ENCODE measurements around the gene SETD3.

The SETD3 gene

DNA sequence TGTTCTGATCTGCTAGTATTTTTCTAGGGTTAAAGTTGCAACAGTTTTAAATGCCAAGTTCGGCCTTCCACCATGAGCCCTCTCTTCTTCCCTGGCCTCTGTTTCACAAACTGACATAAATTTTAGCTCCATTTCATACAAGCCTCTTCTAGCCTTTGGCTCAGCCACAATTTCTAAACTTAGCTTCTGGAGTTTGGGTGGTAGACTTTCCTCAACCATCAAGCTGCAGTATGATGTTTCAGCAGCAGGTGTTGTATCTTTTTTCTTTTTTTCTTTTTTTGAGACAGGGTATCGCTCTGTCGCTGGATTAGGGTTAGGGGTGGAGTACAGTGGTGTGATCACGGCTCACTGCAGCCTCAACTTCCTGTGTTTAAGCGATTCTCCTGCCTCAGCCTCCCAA lies 29.4 kb downstream of the SETD3 start:
- DNase-seq = no peak

DNA sequence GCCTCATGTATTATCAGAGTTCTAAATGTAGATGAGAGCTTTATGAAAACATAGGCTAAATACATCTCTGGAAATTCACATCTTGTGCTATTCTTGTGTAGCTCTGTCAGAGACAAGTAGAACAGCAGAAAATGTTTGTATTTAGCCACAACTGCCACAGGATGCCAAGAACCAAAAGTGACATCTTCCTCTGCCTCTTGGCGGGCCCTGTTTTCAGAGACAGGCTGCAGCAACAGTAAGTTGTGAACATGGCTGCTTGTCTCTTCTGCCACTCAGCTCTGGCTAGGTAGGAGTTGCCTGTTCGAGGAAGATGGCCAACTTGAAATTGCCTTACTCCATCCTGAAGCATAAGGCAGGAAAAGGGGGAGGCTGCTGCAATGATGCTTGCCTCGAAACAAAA lies 30.4 kb downstream of the SETD3 start:
- no peak for DNase-seq

DNA sequence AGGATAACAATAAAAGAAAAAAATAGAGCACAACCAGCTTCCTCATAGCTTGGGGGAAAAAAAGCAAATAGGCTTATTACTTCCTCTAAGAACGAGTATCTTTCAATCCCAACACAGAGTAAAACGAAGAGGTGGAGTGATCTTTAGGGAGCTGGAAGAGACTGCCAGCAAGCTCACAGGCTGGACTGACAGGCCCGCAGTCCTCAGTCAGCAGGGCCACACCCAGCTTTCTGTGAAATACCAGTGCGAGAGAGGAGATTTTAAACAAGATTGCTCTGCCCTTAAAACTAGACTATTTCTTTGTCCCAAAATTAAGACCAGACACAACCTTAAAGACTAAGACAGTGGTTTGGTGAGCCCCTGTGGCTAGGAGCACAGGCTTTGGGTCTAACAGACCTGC lies 32.9 kb downstream of the SETD3 start:
- no peak for DNase-seq

DNA sequence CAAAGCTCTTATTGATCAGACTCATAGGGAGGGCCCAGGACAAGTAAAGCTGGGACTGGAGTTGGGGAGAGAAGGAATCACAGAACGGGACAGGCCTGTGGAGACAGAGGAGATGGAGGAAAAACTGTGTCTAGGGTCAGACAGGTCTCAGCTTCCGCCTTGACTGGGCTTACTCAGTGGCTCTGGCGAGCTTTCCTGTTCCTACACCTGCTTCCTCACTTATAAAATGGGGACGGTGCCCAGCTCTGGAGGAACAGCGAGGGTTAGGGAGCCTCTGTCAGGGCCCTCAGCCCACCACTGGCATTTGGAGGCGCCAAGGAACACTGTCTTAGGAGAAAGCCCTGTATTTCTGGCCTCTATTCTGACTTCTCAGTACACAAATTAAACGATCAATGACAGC lies 34.7 kb downstream of the SETD3 start:
- DNase-seq = no peak

DNA sequence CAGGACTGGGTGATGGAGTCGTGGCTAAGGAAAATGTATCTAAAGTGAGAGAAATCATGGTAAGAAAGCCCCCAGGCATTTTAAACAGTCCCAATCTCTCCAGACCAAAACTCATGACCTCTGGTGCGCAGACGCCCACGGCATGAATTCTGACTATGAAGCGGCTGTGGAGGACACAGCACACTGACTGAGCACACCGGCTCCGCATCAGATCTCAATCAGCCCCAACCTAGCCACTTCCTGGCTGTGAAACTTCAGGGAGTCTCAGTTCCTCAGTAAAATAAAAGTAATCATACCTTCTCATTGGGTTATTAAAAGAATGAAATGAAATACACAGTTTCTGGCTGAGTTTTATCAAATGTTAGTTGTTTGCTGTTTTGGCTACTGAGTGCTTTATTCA lies 38.7 kb downstream of the SETD3 start:
- no peak for DNase-seq

DNA sequence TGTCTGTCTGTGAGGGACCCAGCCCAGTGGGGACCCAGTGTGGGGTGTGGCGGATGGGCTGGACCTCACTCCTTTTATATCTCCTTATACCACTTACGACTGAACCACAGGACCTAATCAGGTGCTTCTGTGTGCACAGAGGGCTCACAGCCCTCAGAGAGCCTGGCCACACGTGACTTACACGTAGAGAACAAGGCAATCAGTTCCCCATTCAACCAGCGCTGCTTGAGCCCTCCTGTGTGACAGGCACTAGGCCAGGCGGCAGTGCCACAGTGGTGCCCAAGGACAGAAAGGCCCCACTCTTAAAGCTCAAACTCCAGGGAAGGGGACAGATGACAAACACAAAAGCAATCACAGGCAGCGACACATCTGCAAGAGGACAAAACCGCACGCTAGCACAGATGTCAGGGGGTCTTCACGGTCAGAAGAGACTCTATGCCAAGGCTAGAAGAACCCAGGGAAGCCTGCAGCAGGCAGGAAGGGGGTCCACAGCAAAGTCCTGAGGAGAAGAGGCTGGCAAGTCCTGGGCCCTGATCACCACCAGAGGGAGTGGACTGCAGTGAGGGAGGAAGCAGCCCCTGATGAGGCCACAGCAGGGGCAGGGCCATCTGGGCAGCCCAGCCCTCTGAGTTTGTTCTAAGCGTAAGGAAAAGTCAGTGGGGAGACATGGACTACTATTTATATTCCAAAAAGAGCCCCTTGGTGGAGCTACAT lies 39.3 kb downstream of the SETD3 start:
- DNase-seq = no peak

DNA sequence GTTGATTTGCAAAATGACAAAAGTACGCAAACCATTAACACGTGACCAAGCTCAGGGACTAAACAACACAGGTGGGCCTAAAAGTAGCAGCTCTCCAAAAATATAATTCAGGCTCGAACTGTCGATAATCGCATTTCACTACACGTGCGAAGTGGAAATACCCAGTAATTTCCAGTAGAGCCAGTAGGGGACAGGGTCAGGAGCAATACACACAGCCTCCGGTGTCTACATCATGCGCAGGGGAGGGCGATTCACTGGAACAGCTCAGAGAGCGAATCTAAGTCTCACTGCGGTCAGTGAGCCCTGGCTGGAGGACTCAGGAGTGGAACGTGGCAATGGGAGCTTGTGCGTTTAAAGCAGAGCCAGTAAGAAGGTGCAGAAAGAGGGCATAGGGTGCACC lies 40.4 kb downstream of the SETD3 start:
- no peak for DNase-seq

DNA sequence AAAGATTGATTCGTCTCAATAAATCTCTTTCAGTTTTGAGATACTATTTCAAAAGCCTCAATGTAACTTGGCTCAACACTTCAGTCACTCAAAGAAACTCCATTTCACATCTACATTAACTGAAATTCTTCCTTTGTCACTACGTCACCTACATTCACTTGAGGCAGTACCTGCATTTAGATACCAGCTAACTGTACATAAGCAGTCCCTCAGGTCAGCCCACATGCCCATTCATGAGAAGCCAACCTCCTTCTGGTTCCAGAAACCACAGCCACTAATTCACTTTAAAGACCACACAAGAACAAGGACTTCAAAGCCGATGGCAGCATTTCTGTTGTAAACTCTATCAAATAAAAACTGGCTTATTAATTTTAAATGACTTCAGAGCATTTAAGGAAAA lies 43.0 kb downstream of the SETD3 start:
- DNase-seq = peak; percentile 14

DNA sequence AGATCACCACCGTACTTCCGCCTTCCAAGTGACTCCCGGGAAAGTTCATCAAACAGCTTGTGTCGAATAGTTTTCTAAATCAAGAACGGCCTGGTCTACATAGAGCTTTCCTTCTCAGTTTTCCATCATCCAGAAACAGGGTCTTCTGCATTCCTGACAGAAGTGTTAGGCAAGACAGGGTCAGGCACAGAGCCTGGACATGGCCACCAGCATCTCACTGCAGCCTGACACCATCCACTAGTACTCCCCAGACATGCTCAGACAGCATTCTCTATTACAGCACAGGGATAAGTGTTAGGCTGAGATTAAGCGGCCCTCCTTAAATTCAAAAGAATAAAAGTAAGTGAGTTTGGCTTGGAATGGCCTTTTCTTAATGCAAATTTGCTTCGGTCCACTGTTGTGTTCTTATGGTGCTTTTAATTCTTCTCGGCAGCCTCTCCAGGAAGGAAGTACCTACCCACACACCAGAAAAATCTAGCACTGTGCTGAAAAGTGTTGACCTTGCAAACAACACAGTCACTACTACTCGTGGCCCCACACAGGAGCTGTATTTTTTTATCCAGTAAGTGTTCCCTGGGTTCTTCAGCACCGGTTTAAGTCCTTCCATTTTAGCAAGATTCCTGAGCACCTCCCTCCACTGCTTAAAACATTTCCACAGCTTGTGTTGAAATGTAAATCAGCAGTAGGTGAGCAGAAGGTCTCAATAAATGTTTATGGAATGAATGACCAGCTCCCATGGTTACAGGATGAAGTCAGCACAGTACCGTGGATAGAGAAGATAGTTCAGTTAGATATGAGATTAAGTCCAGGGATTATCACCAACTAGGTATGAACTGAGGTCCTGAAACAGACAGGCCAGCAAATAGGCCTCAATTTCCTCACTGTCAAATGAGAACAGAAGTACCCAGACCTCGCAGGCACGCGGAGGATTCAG lies 44.1 kb downstream of the SETD3 start:
- no peak for DNase-seq

DNA sequence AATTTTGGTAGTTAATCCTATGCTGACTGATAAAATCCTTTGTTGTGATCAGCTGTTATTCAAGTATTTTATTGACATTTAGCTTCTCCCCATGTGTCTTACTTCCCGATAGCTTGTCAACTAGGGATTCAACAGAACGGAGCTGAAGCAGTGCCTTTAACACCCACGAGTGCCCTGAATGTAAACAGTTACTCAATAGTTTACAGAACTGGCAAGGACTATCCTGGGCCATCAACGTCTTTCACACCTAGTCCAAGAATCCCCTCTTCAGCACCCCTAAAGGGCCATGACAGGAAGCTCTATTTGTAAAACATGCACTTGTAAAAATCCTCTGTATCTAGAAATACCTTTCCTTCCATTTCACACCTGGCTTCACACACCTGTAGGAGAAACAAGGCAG lies 45.3 kb downstream of the SETD3 start:
- DNase-seq = no peak

DNA sequence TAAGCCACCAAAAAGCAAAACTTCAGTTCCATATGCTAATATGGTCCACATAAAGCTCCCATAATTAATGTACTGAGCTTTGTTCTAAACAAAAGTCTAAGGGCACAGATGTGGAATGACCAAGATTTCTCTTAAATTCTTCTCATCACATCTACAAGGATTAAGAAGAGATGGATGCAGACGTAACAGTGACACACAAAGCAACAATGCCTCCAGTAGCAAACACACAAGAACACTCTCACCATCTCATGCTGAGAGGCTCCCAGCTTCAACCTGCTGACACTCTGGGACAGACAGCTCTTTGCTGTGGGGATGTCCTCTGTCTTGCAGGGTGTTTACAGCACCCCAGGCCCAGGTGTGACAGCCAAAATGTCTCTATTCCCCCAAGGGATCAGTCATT lies 48.2 kb downstream of the SETD3 start:
- no peak for DNase-seq

DNA sequence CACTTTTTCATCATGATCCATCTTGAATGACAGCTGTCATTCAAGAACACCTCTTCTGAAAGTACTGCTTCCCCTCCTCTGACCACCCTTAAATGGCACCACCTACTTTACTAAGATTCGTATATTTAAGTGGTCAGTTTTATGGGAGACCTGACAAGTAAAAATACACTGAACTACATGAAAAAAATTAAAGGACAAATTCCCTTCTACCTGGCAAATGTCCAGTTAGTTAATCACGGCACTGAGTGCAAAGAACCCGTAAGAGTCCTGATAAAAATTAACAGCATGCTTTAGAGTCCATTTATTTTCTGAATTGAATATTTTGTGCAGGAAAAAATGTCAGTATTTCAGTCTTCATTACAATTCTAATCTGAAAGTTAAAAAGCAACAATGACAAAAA lies 48.7 kb downstream of the SETD3 start:
- DNase-seq = no peak

DNA sequence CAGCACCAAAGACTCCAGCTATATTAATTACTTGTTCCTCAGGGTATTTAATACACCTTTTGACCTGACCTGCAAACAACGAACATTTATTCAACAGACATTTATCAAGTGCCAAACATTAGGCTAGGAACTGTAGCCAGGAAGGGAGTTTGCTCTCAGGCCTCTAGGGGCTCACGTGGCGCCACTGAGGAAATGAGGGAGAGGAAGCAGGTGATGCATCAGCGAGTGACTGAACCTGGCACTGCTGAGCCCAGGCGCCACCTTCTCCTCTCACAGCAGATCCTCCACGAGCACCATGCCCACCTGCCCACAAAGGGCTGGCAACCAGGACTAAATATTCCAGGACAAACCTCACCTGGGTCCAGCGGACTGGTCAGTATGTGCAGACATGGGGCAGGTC lies 50.2 kb downstream of the SETD3 start:
- DNase-seq = no peak

DNA sequence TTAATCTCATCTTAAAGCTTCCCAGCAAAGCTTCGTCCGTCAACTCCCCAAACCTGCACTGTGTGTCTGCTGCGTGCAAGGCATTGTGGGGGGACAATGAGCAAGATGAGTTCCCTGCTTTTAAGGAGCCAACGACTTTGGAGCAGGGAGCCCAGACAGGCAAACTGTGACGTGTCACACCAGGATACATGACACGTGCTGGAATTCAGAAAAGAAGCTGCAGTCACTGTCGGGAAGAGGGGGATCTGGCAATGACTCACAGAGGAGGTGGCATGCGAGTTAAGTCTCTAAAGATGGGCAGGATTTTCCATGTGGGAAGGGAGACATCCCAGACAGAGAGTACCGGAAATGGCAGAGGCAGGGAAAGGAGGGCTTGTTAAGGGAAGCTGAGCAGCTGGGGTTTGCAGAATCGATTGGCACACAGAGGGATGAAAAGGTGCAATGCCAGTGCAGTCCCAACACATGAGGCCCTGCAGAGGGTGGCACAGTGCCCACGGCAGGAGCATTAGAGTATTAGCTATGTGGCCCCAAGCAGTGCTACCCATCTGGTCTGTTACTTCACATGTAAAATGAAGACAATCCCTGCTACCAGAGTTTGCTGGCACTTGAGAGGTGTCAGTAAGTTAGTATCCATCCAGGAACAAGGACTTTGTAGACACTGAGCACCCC lies 52.9 kb downstream of the SETD3 start:
- DNase-seq = no peak

DNA sequence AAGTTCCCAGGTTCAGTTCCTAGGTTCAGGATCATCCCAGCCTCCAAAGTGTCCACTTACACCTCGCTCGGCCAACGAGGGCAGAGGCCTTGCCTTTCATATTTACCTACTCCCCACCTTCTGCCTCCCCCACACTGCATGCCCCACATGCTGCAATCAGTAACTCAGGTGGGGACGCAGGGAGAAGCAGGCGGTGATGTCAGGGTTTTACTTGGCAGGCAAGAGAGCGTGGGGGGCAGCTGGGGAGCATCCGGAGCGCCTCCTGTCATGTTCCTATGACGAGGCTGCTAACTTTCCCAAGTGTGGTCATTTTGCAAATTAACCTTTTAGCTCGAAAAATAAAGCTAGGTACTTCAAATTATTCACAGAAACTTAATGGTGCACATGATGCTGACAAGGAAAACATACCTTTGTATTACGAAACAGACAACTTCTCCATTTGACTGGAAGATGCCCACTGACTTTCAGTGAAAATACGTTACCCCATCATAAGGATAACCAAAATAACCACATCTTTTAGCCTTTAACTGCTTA lies 53.8 kb downstream of the SETD3 start:
- no peak for DNase-seq

DNA sequence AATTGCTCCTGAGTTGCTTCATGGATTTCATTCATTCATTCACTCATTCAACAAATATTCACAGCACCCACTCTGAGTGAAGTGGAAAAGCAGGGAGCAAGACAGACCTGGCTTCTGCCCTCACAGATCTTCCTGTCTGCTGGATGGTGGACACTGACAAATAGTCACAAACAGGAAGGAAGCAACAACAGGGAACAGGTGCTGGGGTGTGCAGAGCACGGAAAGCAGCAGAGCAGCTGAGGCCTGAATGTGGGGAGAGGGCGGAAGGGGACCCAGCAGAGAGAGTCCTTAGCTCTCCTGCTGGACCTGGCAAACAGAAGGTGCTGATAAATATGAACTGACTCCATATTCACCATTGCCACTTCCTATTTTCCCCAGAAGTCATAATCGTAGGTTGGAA lies 54.4 kb downstream of the SETD3 start:
- DNase-seq = no peak

DNA sequence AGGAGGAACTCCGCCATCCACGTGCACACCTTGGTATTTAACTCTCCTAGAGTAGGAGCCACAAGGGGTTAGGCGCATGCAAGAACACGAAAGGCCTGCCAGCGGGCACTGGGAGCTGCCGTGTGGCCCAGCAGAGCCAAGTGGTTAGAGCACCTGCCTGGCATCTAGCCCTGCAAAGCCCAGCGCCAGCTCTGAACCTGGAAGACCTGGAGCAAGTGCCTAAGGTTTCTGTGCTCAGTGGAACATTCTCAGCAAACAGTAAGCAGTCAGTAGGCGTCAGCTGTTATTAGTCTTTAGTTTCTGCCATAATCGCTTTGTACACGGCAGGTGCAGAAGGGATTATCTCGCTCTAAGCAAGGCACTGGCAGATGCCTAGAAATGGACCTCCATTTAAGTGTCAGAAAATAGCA lies 55.4 kb downstream of the SETD3 start:
- DNase-seq = peak; percentile 88

DNA sequence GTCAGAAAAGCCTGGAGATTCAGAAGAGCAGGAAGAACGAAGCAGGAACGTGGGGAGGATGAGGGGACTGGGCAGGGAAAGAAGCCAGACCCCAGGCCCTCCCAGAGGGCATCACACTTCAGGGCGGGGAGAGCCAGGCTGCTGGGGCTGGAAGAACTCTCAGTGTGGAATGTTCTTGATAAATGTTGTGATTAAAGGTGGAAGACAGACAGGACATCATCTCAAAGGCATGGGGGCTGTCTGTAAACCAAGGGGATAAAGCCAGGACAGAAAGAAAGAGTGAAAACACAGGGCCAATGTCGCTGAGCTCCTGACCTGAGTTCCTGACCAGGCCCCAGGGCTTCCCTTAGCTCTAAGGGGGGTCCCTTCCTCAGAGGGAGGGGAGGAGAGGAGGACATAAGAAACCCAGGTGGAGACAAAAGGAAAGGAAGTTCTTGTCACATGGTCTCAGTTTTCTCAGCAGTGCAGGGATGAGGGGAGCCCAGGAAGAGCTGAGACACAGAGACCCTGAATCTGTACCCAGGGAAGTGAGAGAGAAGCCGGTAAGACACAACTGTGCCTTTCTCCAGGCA lies 56.3 kb downstream of the SETD3 start:
- no peak for DNase-seq

DNA sequence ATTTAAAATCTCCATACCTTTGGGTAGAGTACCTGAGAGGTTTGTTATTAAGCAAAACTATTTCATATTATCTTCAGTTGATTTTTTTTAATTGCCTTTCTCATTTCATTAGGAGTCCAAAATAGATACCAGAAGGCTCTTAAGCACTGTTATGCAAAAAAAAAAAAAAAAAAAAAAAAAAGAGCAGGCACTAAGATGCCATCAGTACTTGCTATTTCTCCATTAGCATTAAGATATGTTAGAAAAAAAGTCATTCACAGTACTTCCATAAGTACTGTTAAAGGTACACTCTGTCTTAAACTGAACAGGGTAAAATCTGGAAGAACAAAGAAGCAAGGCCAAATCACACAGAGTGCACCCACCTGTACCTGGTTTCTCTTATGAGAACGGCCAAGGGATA lies 57.2 kb downstream of the SETD3 start:
- no peak for DNase-seq

DNA sequence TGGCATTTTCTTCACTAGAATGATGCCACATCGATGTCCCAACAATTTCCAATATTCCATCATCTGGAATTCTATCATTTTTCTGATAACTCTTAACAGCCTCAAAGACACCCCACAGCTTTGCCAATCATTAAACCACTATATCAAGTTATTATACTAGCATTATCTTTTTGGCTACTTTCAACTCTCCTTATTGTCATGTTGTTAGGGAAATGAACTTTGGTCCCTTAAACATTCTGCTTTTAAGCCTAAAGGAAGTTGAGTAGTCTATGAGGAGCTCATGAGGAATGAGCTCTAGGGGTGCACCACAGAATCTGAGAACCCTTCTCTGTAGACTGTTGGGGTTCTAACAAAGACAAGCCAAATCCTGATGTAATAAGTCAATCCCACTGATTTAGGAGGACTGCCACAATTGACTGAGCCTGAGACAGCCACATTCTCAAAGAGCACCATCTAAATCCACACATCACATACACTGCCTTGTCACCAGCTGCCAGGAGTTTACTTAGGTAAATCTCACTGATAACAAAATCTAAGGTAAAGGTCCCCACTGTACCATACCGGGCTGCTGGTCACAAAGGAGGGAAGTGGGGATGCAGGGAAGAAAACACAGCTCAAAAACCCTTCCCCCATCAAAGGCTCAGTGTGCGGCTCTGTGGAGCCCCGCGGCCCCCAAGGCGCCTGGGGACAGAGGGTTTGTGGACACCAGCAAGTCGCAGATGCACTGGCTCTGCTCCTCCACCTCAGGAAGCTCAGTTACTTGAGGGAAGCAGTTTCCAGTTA lies 58.2 kb downstream of the SETD3 start:
- no peak for DNase-seq

DNA sequence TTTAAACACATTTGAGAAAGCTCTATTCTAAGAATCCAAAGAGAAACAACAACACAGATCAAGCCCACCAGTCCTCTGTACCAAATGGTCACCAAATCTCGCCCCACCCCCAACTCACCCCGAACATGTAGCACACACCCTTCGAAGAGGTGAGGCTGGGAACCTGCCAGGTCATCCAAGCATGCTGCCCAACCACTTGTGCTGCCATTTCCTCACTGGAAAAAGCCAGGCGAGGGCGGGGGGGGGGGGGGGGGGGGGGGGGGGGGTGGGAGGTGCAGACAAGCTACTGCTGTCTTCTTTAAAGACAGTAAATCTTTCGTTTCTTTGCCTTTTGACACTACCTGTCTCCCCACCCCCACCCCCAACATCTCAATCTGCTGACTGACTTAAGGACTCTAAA lies 59.9 kb downstream of the SETD3 start:
- DNase-seq = peak; percentile 90

DNA sequence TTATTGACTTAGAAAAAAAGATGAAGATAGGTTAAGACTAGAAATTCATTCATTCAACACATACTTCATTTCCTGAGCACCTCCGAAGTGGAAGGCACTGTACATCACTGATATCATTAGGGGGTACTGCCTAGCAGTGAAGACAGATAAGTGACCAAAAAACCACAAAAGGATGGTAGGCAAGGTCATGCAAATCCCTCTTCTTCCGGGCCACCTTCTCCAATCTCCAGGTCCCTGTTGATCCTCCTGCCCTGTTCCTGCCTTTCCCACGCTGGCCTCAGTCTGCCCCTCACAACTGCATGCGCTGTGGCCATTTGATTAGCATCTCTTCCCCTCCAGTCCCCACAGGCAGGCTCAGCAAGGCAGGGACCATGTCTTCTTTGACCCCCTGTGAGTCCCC lies 60.8 kb downstream of the SETD3 start:
- no peak for DNase-seq

Measured in DMS79 (cell line).